ENCODE data around the gene IGSF23. TPM values are rescaled to one million over a fixed set of nuclear protein-coding genes. Genes with fewer than 3 reads are reported as not detected.

IGSF23 gene
- total RNA-seq, 1 experiment from 2014 or later: not detected

DNA sequence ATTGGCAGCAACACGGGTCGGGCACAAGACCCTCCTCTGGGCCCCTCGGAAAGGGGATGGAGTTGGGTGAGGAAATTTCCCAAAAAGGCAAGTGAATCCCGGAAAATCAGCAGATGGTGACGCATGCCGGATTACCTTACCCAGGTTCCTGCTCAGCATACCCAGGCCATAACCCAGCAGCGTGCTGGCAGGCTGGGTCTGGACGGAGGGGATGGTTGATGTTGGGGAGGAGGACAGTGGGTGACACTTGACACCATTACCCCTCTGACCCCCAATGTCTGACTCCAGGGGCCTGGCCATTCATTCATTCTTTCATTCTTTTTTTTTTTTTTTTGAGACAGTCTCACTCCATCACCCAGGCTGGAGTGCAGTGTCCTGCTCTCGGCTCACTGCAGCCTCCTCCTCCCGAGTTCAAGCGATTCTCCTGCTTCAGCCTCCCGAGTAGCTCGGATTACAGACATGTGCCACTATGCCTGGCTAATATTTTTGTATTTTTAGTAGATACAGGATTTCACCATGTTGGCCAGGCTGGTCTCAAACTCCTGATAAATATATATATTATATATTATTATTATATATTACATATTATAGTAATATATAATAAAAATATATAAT, 31.1 kb downstream of the IGSF23 start:
- no peak for TF ChIP-seq EZH2 (IDR thresholded peaks at IDR 0.05; ENCODE audit: low read depth)
- TF ChIP-seq, protein P1, sequence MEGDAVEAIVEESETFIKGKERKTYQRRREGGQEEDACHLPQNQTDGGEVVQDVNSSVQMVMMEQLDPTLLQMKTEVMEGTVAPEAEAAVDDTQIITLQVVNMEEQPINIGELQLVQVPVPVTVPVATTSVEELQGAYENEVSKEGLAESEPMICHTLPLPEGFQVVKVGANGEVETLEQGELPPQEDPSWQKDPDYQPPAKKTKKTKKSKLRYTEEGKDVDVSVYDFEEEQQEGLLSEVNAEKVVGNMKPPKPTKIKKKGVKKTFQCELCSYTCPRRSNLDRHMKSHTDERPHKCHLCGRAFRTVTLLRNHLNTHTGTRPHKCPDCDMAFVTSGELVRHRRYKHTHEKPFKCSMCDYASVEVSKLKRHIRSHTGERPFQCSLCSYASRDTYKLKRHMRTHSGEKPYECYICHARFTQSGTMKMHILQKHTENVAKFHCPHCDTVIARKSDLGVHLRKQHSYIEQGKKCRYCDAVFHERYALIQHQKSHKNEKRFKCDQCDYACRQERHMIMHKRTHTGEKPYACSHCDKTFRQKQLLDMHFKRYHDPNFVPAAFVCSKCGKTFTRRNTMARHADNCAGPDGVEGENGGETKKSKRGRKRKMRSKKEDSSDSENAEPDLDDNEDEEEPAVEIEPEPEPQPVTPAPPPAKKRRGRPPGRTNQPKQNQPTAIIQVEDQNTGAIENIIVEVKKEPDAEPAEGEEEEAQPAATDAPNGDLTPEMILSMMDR (conservative IDR thresholded peaks at IDR 0.05): no peak
- DNase-seq: peak; percentile 48 to 62
- H2AFZ ChIP-seq: peak overlapping the region; percentile 67

DNA sequence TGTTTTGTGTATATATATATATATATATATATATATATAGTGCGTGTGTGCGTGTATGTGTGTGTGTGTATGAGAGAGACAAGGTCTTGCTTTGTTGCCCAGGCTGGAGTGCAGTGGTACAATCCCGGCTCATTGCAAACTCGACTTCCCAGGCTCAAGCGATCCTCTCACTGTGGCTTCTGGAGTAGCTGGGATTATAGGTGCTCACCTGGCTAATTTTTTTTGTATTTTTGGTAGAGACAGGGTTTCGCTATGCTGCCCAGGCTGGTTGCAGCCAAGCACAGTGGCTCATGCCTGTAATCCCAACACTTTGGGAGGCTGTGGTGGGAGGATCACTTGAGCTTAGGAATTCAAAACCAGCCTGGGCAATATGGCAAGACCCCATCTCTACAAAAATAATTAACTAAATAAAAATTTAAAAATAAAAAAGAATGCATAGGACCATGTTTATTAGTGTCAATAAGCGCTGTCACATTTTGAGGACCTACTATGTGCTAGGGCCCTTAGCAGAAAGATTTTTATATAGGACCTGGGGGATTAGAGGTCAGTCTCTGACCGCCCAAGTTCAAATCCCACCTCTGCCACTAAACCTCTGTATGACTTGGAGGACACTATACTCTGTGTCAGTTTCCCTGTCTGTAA, 32.2 kb downstream of the IGSF23 start:
- Histone ChIP-seq H3K4me2 (peak overlapping the region; percentile 94), H3K4me1 (replicated peaks; ENCODE audit: insufficient read depth) (peaks cover 45% of the 10 kb centered on the region), H2AFZ (no peak overlapping the region), H3F3A (ENCODE audit: insufficient read depth, low read depth) (peaks cover 59% of the 10 kb centered on the region), H3K4me3 (peak overlapping the region; percentile 60), H3K27me3 (ENCODE audit: insufficient read depth, low read depth) (no peaks in the 10 kb centered on the region), H3K9me3 (ENCODE audit: insufficient read depth, low read depth) (no peaks in the 10 kb centered on the region), H3K79me2 (ENCODE audit: low read depth) (peaks cover 86% of the 10 kb centered on the region), H3K36me3 (ENCODE audit: low read depth) (peaks cover 37% of the 10 kb centered on the region), H3K9me2 (ENCODE audit: insufficient read depth) (no peaks in the 10 kb centered on the region), H4K20me1 (ENCODE audit: insufficient read depth) (peaks cover 27% of the 10 kb centered on the region), H3K27ac (no peak overlapping the region; the same call in 1 of the 2 replicates)
- TF ChIP-seq, protein P1 (conservative IDR thresholded peaks at IDR 0.05): no peak
- no peak for TF ChIP-seq EZH2 (IDR thresholded peaks at IDR 0.05; ENCODE audit: low read depth)
- CTCF ChIA-PET: no interaction called here
- no TSS peak for BruUV-seq (replicated peaks)
- DNase-seq: no peak
- intact Hi-C loops (cut with micrococcal nuclease; ENCODE audit: unreplicated experiment): no loop called here
- POLR2A ChIA-PET (ENCODE audit: unreplicated experiment): no interaction called here

More for the DNA sequence above, 31.1 kb downstream of the IGSF23 start:
- H3K9me2 ChIP-seq (ENCODE audit: insufficient read depth): no peaks in the 10 kb centered on the region
- peaks cover 27% of the 10 kb centered on the region for H4K20me1 ChIP-seq (ENCODE audit: insufficient read depth)
- ChIA-PET POLR2A (ENCODE audit: unreplicated experiment) (interaction anchor here (0.5 to 1.0 kb wide), 5 partner anchors 19 to 1022 kb away, joined by 3 to 5 read pairs (median 3); no protein-coding TSS in a partner anchor), CTCF (interaction anchor here (0.7 kb wide), 3 partner anchors 17 to 68 kb away, joined by 9 to 11 read pairs (median 10); no protein-coding TSS in a partner anchor)
- H3K79me2 ChIP-seq (ENCODE audit: low read depth): peaks cover 76% of the 10 kb centered on the region
- peaks cover 48% of the 10 kb centered on the region for H3K4me1 ChIP-seq (replicated peaks; ENCODE audit: insufficient read depth)
- intact Hi-C loops (cut with micrococcal nuclease; ENCODE audit: unreplicated experiment): loop anchor here (1.0 kb wide), 1 partner anchor 56 kb away; no protein-coding TSS in a partner anchor
- H3F3A ChIP-seq (ENCODE audit: insufficient read depth, low read depth): peaks cover 49% of the 10 kb centered on the region
- H3K36me3 ChIP-seq (ENCODE audit: low read depth): peaks cover 29% of the 10 kb centered on the region
- peak overlapping the region; percentile 80 for H3K4me2 ChIP-seq
- H3K27me3 ChIP-seq (ENCODE audit: insufficient read depth, low read depth): no peaks in the 10 kb centered on the region
- H3K9me3 ChIP-seq (ENCODE audit: insufficient read depth, low read depth): no peaks in the 10 kb centered on the region
- H3K27ac ChIP-seq: peak overlapping the region; percentile 92
- peak overlapping the region; percentile 88 for H3K4me3 ChIP-seq
- BruUV-seq (replicated peaks): no TSS peak

DNA sequence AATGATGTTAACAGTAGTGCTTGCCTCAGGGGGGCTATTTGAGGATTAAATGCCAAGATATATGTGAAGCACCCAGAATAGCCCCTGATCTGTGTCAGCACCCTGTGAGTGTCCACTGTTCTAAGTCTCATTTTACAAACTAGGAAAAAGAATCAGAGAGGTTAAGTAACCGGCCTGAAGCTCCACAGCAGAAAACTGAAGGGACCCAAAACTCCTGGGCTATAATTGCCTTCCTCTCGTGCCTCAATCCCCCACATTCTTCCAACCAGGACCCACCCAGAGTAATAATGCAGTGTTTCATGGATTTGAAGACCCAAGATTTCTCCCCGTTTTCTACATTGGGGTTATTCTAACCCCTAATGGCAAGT, 32.7 kb downstream of the IGSF23 start:
- Histone ChIP-seq H3K4me1 (replicated peaks; ENCODE audit: insufficient read depth) (peaks cover 40% of the 10 kb centered on the region), H3K27me3 (ENCODE audit: insufficient read depth, low read depth) (no peaks in the 10 kb centered on the region), H3K9me2 (ENCODE audit: insufficient read depth) (no peaks in the 10 kb centered on the region), H3K36me3 (ENCODE audit: low read depth) (peaks cover 42% of the 10 kb centered on the region), H3F3A (ENCODE audit: insufficient read depth, low read depth) (peaks cover 59% of the 10 kb centered on the region), H2AFZ (no peak overlapping the region), H4K20me1 (ENCODE audit: insufficient read depth) (peaks cover 27% of the 10 kb centered on the region), H3K79me2 (ENCODE audit: low read depth) (peaks cover 84% of the 10 kb centered on the region), H3K4me3 (peak overlapping the region; percentile 60; the same call in 1 of the 2 replicates), H3K4me2 (peak overlapping the region; percentile 94), H3K9me3 (ENCODE audit: insufficient read depth, low read depth) (no peaks in the 10 kb centered on the region), H3K27ac (peak overlapping the region; percentile 18)
- BruUV-seq (replicated peaks): no TSS peak
- CTCF ChIA-PET: no interaction called here
- TF ChIP-seq, protein P1 (conservative IDR thresholded peaks at IDR 0.05): no peak
- TF ChIP-seq EZH2 (IDR thresholded peaks at IDR 0.05; ENCODE audit: low read depth): no peak
- intact Hi-C loops (cut with micrococcal nuclease; ENCODE audit: unreplicated experiment): no loop called here
- no peak for DNase-seq
- POLR2A ChIA-PET (ENCODE audit: unreplicated experiment): no interaction called here
